K562 (cell line): ENCODE measurements around the gene FBXW9. TPM values are rescaled to one million over a fixed set of nuclear protein-coding genes. Genes with fewer than 3 reads are reported as not detected.

ENCODE experiments used
- ATF6 ChIP-seq: sonication (generic); formaldehyde crosslinking; IDR thresholded peaks from 2 replicates; pipeline ENCODE4 v1.4.0; 2020; ENCODE audit warnings: mild to moderate bottlenecking, missing genetic modification reagents
- CREM ChIP-seq: IDR thresholded peaks from 2 replicates; pipeline ENCODE4 v1.6.1; 2014; ENCODE audit warnings: antibody characterized with exemption, low read depth
- KLF6 ChIP-seq: fragments of 250-450 bp; sonication (Bioruptor Pico); IDR thresholded peaks from 2 replicates; pipeline ENCODE4 v1.4.0; 2020; ENCODE audit warnings: mild to moderate bottlenecking, moderate library complexity, borderline replicate concordance
- MIER1 ChIP-seq: fragments of 450-650 bp; IDR thresholded peaks from 2 replicates; pipeline ENCODE4 v1.6.1; 2016; ENCODE audit warnings: antibody characterized with exemption, mild to moderate bottlenecking, low read depth
- NCOR1 ChIP-seq: fragments of 450-650 bp; IDR thresholded peaks from 2 replicates; pipeline ENCODE4 v1.6.1; 2016; ENCODE audit warnings: mild to moderate bottlenecking, moderate library complexity
- PML ChIP-seq: IDR thresholded peaks from 2 replicates; pipeline ENCODE4 v1.6.1; 2012; ENCODE audit warnings: low read length, inconsistent platforms
- RFX5 ChIP-seq: IDR thresholded peaks from 2 replicates; pipeline ENCODE4 v1.6.1; 2011; ENCODE audit warnings: low read depth, mild to moderate bottlenecking, improper control_type of control experiment, low read length
- SNAPC5 ChIP-seq: fragments of 250-450 bp; sonication (Bioruptor Pico); IDR thresholded peaks from 2 replicates; pipeline ENCODE4 v1.8.0; 2021; ENCODE audit warnings: moderate library complexity, mild to moderate bottlenecking, inconsistent platforms
- TAF9B ChIP-seq: fragments of 450-650 bp; IDR thresholded peaks from 2 replicates; pipeline ENCODE4 v1.6.1; 2018; ENCODE audit warnings: mild to moderate bottlenecking; ENCODE audit not compliant: partially characterized antibody
- YY1 ChIP-seq, 3 experiments: IDR thresholded peaks; 2 replicates each; pipeline ENCODE4 v1.6.1; 2011; ENCODE audit warnings: low read length in 2 of 3, mild to moderate bottlenecking in 2 of 3, moderate library complexity in 2 of 3, borderline replicate concordance in 1 of 3, control low read depth in 1 of 3, low read depth in 1 of 3; ENCODE audit not compliant: insufficient read depth in 3 of 3, insufficient replicate concordance in 2 of 3, control insufficient read depth in 1 of 3, insufficient read length in 1 of 3; ENCODE audit errors: extremely low read depth in 1 of 3
- ZNF12 ChIP-seq: sonication (generic); formaldehyde crosslinking; IDR thresholded peaks from 2 replicates; pipeline ENCODE4 v1.4.0; 2020; ENCODE audit warnings: mild to moderate bottlenecking, missing genetic modification reagents
- ZNF644 ChIP-seq: fragments of 200-800 bp; sonication (Bioruptor generic); IDR thresholded peaks from 2 replicates; pipeline ENCODE4 v1.6.1; 2016; ENCODE audit warnings: low read depth, missing genetic modification characterization, missing compliant biosample characterization
- polyA plus RNA-seq, 8 experiments: library from polyadenylated mRNA; depleted of rRNA in 4 of 8; stranded (reverse) in 5 of 8; unstranded in 3 of 8; fragments of >200 nt; fragmentation: Nextera tagmentation in 2 of 8; fragmentation: Illumina TruSeq in 1 of 8; extraction: Ambion mirVana in 2 of 8; extraction: Trizol in 1 of 8; gene quantifications; 2 replicates each; pipeline versions ENCODE4 v1.2.1 to v1.2.3, GENCODE V29; 2011 to 2014; ENCODE audit warnings: inconsistent platforms in 1 of 8, missing spikeins in 1 of 8
- total RNA-seq, 7 experiments: library from RNA; depleted of rRNA in 6 of 7; stranded (reverse); fragments of >200 nt in 6 of 7; fragmentation: Illumina TruSeq in 2 of 7; extraction: Trizol in 2 of 7; gene quantifications; 2 replicates each; pipeline versions ENCODE4 v1.2.1 to v1.2.3, GENCODE V29; 2011 to 2021; ENCODE audit warnings: low replicate concordance in 1 of 7
- TF ChIP-seq, protein P1 (sequence below), 3 experiments: fragments of 200-800 bp in 1 of 3; fragments of 250-450 bp in 1 of 3; fragments of 450-650 bp in 1 of 3; sonication (Bioruptor Pico) in 1 of 3; sonication (Bioruptor generic) in 1 of 3; formaldehyde crosslinking in 1 of 3; IDR thresholded peaks; 2 replicates each; pipeline versions ENCODE4 v1.6.1 to v1.8.0; 2016 to 2022; ENCODE audit warnings: mild to moderate bottlenecking in 2 of 3, missing genetic modification characterization in 2 of 3, missing compliant biosample characterization in 1 of 3, moderate library complexity in 1 of 3
- TF ChIP-seq, protein P2 (sequence below): fragments of 250-450 bp; sonication (Bioruptor Pico); IDR thresholded peaks from 2 replicates; pipeline ENCODE4 v1.8.0; 2022; ENCODE audit warnings: moderate library complexity, mild to moderate bottlenecking, inconsistent platforms
- TF ChIP-seq, protein P3 (sequence below): sonication (generic); formaldehyde crosslinking; IDR thresholded peaks from 2 replicates; pipeline ENCODE4 v1.8.1; 2023; ENCODE audit warnings: mild to moderate bottlenecking, missing genetic modification reagents
- TF ChIP-seq, protein P4 (sequence below), 3 experiments: fragments of 200-800 bp in 1 of 3; sonication (Bioruptor generic) in 1 of 3; sonication (generic) in 1 of 3; formaldehyde crosslinking in 1 of 3; IDR thresholded peaks; 2 replicates each; pipeline versions ENCODE4 v1.6.1 to v1.8.0; 2016 to 2022; ENCODE audit warnings: mild to moderate bottlenecking in 2 of 3, missing compliant biosample characterization in 2 of 3, missing genetic modification characterization in 2 of 3, missing genetic modification reagents in 1 of 3

Gene FBXW9
- total and polyA plus RNA-seq, 9 of the 15 experiments (the other 6 are each of a cell fraction or from before 2014, with no cell fraction given): 0.23 to 21.7 (median 6.2) TPM

DNA sequence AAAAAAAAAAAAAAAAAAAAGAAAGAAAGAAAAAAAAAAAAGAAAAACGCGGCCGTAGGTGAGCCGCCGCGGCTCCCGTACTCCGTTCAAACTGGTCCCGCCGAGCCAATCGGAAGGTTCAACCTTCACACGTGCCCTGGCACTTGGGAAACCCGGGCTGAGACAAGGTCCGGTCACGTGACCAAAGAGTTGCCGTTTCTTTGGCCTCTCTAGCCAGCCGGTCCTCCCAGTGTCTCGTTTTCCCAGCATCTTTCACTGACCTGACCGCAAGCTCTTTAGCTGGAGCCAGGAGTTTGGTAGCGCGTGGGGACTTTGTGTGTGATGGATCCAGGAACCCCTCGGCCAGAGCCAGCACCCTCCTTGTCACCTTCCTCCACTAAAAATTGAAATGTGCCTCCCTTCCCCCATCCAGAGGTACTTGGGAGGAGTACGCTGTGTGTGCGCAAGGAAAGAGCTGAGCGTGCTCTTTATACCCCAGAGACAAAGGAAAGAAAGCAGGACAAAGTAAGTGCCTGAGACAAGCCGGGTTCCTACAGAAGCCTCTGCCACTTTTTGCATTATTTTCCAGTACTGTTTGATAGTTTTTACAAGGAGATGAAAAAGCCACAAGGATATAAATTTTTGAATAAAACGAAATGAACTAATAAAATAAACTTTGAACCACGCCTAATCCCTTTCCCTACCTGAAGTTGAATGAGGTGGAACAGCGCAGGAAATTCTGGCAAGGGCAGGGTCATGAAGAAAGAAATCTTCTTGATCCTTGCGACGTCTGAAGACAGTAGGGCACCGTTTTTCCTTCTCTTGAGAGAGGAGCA, 26.3 kb upstream of the FBXW9 start (continued):
- TF ChIP-seq ZNF644: peak; percentile 59; the same call in 1 of the 2 replicates
- peak; percentile 79 for TF ChIP-seq TAF9B
- TF ChIP-seq RFX5: no peak
- TF ChIP-seq, protein P1, sequence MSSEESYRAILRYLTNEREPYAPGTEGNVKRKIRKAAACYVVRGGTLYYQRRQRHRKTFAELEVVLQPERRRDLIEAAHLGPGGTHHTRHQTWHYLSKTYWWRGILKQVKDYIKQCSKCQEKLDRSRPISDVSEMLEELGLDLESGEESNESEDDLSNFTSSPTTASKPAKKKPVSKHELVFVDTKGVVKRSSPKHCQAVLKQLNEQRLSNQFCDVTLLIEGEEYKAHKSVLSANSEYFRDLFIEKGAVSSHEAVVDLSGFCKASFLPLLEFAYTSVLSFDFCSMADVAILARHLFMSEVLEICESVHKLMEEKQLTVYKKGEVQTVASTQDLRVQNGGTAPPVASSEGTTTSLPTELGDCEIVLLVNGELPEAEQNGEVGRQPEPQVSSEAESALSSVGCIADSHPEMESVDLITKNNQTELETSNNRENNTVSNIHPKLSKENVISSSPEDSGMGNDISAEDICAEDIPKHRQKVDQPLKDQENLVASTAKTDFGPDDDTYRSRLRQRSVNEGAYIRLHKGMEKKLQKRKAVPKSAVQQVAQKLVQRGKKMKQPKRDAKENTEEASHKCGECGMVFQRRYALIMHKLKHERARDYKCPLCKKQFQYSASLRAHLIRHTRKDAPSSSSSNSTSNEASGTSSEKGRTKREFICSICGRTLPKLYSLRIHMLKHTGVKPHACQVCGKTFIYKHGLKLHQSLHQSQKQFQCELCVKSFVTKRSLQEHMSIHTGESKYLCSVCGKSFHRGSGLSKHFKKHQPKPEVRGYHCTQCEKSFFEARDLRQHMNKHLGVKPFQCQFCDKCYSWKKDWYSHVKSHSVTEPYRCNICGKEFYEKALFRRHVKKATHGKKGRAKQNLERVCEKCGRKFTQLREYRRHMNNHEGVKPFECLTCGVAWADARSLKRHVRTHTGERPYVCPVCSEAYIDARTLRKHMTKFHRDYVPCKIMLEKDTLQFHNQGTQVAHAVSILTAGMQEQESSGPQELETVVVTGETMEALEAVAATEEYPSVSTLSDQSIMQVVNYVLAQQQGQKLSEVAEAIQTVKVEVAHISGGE (CRISPR knock-in tag; IDR thresholded peaks at IDR 0.05): peak in 1 of 3 experiments; percentile 79; a peak in 2 of 6 replicates
- TF ChIP-seq SNAPC5 (CRISPR knock-in tag): no peak
- TF ChIP-seq KLF6 (CRISPR knock-in tag): 0 out of 2 replicates have a peak, but pooled peaks have one; percentile 52
- TF ChIP-seq, protein P2, sequence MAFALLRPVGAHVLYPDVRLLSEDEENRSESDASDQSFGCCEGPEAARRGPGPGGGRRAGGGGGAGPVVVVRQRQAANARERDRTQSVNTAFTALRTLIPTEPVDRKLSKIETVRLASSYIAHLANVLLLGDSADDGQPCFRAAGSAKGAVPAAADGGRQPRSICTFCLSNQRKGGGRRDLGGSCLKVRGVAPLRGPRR (CRISPR knock-in tag): no peak
- TF ChIP-seq, protein P3, sequence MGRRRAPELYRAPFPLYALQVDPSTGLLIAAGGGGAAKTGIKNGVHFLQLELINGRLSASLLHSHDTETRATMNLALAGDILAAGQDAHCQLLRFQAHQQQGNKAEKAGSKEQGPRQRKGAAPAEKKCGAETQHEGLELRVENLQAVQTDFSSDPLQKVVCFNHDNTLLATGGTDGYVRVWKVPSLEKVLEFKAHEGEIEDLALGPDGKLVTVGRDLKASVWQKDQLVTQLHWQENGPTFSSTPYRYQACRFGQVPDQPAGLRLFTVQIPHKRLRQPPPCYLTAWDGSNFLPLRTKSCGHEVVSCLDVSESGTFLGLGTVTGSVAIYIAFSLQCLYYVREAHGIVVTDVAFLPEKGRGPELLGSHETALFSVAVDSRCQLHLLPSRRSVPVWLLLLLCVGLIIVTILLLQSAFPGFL: 0 out of 2 replicates have a peak, but pooled peaks have one; percentile 81
- peak; percentile 86 for TF ChIP-seq CREM
- TF ChIP-seq NCOR1: 0 out of 2 replicates have a peak, but pooled peaks have one; percentile 3
- 0 out of 2 replicates have a peak, but pooled peaks have one; percentile 46 for TF ChIP-seq ZNF12 (CRISPR knock-in tag)
- TF ChIP-seq, protein P4, sequence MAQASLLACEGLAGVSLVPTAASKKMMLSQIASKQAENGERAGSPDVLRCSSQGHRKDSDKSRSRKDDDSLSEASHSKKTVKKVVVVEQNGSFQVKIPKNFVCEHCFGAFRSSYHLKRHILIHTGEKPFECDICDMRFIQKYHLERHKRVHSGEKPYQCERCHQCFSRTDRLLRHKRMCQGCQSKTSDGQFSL (CRISPR knock-in tag; IDR thresholded peaks at IDR 0.05): no peak
- TF ChIP-seq, protein P4 (tag; IDR thresholded peaks at IDR 0.05): no peak
- 0 out of 2 replicates have a peak, but pooled peaks have one; percentile 12 for TF ChIP-seq MIER1
- TF ChIP-seq YY1 (IDR thresholded peaks at IDR 0.05; ENCODE audit: borderline replicate concordance in 1 of 3, control insufficient read depth in 1 of 3, extremely low read depth in 1 of 3, insufficient read depth in 3 of 3, insufficient read length in 1 of 3, insufficient replicate concordance in 2 of 3, low read depth in 1 of 3, low read length in 2 of 3): peak in 1 of 3 experiments; percentile 48
- peak; percentile 71; the same call in 1 of the 2 replicates for TF ChIP-seq ATF6
- no peak; the same call in 1 of the 2 replicates for TF ChIP-seq PML
